ENCODE results near the gene BOC. TPM values are rescaled to one million over a fixed set of nuclear protein-coding genes. Genes with fewer than 3 reads are reported as not detected.
A peak's percentile ranks its signal among the peaks of the same experiment; 100 is the strongest.
"Not testable (repeated sequence)": the region's sequence is repeated elsewhere in the genome, so short reads cannot be mapped to it uniquely, and the experiment has no call there.

Gene BOC
- polyA plus RNA-seq = not detected

GRCh38 chr3:113211330-113212149 is at the start of gene BOC:
BOC (plus strand) TSS chr3:113211557; CDS start chr3:113249803, 38,246 bp downstream.
- Mint-ChIP-seq H3K36me3 (peaks cover 0 to 3% (median 0%) of the 10 kb centered on the region in 3 donors), H3K9me3 (peaks cover 0 to 1% (median 0%) of the 10 kb centered on the region in 6 donors), H3K4me3 (peak within 1 kb of the TSS; percentile 33 to 76 (median 54)), H3K27ac (no peak within 1 kb of the TSS), H3K27me3 (ENCODE audit: low read depth in 3 of 3) (peaks cover 11 to 36% (median 29%) of the 10 kb centered on the region in 3 donors), H3K4me1 (peaks cover 3 to 11% of the 10 kb centered on the region in 2 donors)
- DNase-seq = no peak

GRCh38 chr3:113161661-113162060 is 49.7 kb upstream of the BOC start:
- Mint-ChIP-seq H3K36me3 (no peaks in the 10 kb centered on the region), H3K27ac (no peak overlapping the region), H3K4me3 (no peak overlapping the region), H3K27me3 (ENCODE audit: low read depth in 3 of 3) (peaks cover 4 to 7% (median 5%) of the 10 kb centered on the region in 3 donors), H3K4me1 (no peaks in the 10 kb centered on the region), H3K9me3 (no peaks in the 10 kb centered on the region)
- DNase-seq = no peak

- Mint-ChIP-seq H3K4me3 (no peak overlapping the region), H3K9me3 (no peaks in the 10 kb centered on the region), H3K27me3 (ENCODE audit: low read depth in 3 of 3) (peaks cover 3 to 7% (median 3%) of the 10 kb centered on the region in 3 donors), H3K27ac (no peak overlapping the region), H3K4me1 (no peaks in the 10 kb centered on the region), H3K36me3 (no peaks in the 10 kb centered on the region)
- DNase-seq = no peak
These were observed 48.2 kb upstream of the BOC start for GRCh38 chr3:113163152-113163551.

GRCh38 chr3:113165841-113166240 is 45.5 kb upstream of the BOC start:
- Mint-ChIP-seq H3K4me3 (no peak overlapping the region), H3K36me3 (no peaks in the 10 kb centered on the region), H3K4me1 (no peaks in the 10 kb centered on the region), H3K9me3 (no peaks in the 10 kb centered on the region), H3K27me3 (ENCODE audit: low read depth in 3 of 3) (peaks cover 1 to 10% (median 3%) of the 10 kb centered on the region in 3 donors), H3K27ac (no peak overlapping the region)
- DNase-seq = no peak

- Mint-ChIP-seq H3K4me1 (no peaks in the 10 kb centered on the region), H3K27me3 (ENCODE audit: low read depth in 3 of 3) (peaks cover 1 to 9% (median 3%) of the 10 kb centered on the region in 3 donors), H3K36me3 (no peaks in the 10 kb centered on the region), H3K27ac (no peak overlapping the region), H3K4me3 (no peak overlapping the region), H3K9me3 (no peaks in the 10 kb centered on the region)
- DNase-seq = no peak
These were observed 45.0 kb upstream of the BOC start for GRCh38 chr3:113166357-113166718.

- Mint-ChIP-seq H3K9me3 (no peaks in the 10 kb centered on the region), H3K4me3 (no peak overlapping the region), H3K36me3 (no peaks in the 10 kb centered on the region), H3K4me1 (no peaks in the 10 kb centered on the region), H3K27ac (no peak overlapping the region), H3K27me3 (ENCODE audit: low read depth in 3 of 3) (peaks cover 1 to 7% (median 3%) of the 10 kb centered on the region in 3 donors)
- no peak for DNase-seq
These were observed 44.5 kb upstream of the BOC start for GRCh38 chr3:113166719-113167492.

GRCh38 chr3:113167825-113168801 is 43.2 kb upstream of the BOC start:
- H3K27ac Mint-ChIP-seq = no peak overlapping the region
- peaks cover 0 to 4% (median 3%) of the 10 kb centered on the region in 3 donors for H3K27me3 Mint-ChIP-seq (ENCODE audit: low read depth in 3 of 3)
- no peaks in the 10 kb centered on the region for H3K4me1 Mint-ChIP-seq
- H3K36me3 Mint-ChIP-seq = no peaks in the 10 kb centered on the region
- no peaks in the 10 kb centered on the region for H3K9me3 Mint-ChIP-seq
- DNase-seq = no peak
- H3K4me3 Mint-ChIP-seq = no peak overlapping the region

GRCh38 chr3:113169891-113170452 is 41.4 kb upstream of the BOC start:
- no peak for DNase-seq
- Mint-ChIP-seq H3K36me3 (no peaks in the 10 kb centered on the region), H3K4me1 (no peaks in the 10 kb centered on the region), H3K27ac (no peak overlapping the region), H3K4me3 (no peak overlapping the region), H3K27me3 (ENCODE audit: low read depth in 3 of 3) (peaks cover 0 to 3% (median 2%) of the 10 kb centered on the region in 3 donors), H3K9me3 (no peaks in the 10 kb centered on the region)

GRCh38 chr3:113170771-113171170 is 40.6 kb upstream of the BOC start:
- Mint-ChIP-seq H3K27ac (no peak overlapping the region), H3K9me3 (no peaks in the 10 kb centered on the region), H3K4me1 (no peaks in the 10 kb centered on the region), H3K36me3 (no peaks in the 10 kb centered on the region), H3K4me3 (no peak overlapping the region), H3K27me3 (ENCODE audit: low read depth in 3 of 3) (peaks cover 0 to 3% (median 3%) of the 10 kb centered on the region in 3 donors)
- DNase-seq = no peak

GRCh38 chr3:113171675-113172300 is 39.6 kb upstream of the BOC start:
- not testable (repeated sequence) for H3K4me1 Mint-ChIP-seq; H3K9me3 Mint-ChIP-seq; H3K27ac Mint-ChIP-seq; H3K27me3 Mint-ChIP-seq (ENCODE audit: low read depth in 3 of 3); H3K4me3 Mint-ChIP-seq; H3K36me3 Mint-ChIP-seq; DNase-seq

- Mint-ChIP-seq H3K9me3 (no peaks in the 10 kb centered on the region), H3K27ac (no peak overlapping the region), H3K36me3 (no peaks in the 10 kb centered on the region), H3K4me3 (no peak overlapping the region), H3K4me1 (no peaks in the 10 kb centered on the region), H3K27me3 (ENCODE audit: low read depth in 3 of 3) (peaks cover 0 to 3% (median 3%) of the 10 kb centered on the region in 3 donors)
- DNase-seq = no peak
These were observed 38.3 kb upstream of the BOC start for GRCh38 chr3:113173102-113173501.

- H3K27me3 Mint-ChIP-seq (ENCODE audit: low read depth in 3 of 3) = peaks cover 0 to 3% (median 3%) of the 10 kb centered on the region in 3 donors
- no peak overlapping the region for H3K27ac Mint-ChIP-seq
- no peaks in the 10 kb centered on the region for H3K9me3 Mint-ChIP-seq
- no peak for DNase-seq
- H3K4me3 Mint-ChIP-seq = no peak overlapping the region
- no peaks in the 10 kb centered on the region for H3K36me3 Mint-ChIP-seq
- H3K4me1 Mint-ChIP-seq = no peaks in the 10 kb centered on the region
These were observed 37.1 kb upstream of the BOC start for GRCh38 chr3:113174304-113174703.

Data from immature natural killer cell (primary cell).